GM21825 (cell line): ENCODE data around the gene SLC4A8.
"Not testable (repeated sequence)": the region's sequence is repeated elsewhere in the genome, so short reads cannot be mapped to it uniquely, and the experiment has no call there.

ENCODE experiments used
- ATAC-seq: cut with Tn5 transposase; IDR thresholded peaks from one replicate; pipeline ENCODE4 v1.9.1; 2021; ENCODE audit warnings: mild to moderate bottlenecking, moderate library complexity; ENCODE audit not compliant: unreplicated experiment

Gene SLC4A8

DNA sequence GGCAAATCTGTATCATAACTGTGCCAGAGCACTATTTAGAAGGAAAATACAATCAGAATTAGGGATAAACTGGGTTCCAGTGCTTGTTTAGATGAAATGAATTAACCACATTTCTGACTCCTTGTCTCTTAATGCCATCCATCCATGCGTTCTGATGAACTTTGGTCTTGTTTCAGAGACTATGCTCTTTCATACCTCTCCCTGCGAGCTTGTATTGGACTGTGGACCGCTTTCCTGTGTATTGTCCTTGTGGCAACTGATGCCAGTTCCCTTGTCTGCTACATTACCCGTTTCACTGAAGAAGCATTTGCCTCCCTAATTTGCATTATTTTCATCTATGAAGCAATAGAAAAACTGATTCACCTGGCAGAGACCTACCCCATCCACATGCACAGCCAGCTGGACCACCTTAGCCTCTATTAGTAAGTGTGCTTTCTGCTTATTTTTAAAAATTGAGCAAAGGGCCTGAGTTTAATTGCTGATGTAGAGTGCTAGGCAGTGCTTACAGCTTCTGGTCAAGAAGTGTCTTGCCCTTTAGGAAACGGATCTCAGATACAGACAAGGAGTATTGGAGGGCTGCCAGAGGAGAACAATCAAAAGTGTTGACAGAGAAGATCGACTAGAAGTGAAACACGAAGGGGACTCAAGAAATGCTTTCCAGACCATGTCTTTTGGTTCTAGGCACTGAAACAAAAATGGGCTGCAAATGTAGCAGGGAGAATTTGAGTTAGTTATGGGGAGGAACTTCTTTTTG, 46.7 kb downstream of the SLC4A8 start:
- no peak for ATAC-seq

DNA sequence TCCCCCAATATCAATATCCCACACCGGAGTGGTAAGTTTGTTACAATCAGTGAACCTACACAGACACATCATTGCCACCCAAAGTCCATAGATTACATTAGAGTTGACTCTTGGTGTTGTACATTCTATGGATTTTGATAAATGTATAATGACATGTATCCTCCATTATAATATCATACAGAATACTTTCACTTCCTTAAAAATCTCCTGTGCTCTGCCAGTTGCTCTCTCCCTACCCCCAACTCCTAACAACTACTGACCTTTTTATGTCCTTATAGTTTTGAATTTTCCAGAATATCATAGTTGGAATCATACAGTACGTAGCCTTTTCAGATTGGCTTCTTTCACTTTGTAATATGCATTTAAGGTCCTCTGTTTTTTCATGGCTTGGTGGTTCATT, 48.4 kb downstream of the SLC4A8 start:
- ATAC-seq, result no peak

DNA sequence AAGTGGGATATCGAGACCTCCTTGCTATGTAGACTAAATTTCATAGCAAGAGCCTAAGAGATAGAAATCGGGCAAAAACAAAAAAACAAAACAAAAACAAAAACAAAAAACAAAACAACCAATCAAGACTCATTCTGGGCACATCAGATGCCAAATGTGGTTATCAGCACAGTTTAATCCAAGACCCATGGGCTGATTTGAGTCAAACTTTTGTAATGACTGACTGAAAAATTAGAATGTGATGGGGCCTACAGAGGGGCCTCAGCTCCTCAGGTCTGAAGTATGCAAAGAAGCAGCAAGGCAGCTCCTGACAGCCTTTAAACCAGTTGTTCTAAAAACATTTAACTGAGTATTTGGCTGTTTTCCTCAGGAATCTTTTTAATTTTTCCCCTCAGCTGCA, 49.3 kb downstream of the SLC4A8 start:
- no peak for ATAC-seq

DNA sequence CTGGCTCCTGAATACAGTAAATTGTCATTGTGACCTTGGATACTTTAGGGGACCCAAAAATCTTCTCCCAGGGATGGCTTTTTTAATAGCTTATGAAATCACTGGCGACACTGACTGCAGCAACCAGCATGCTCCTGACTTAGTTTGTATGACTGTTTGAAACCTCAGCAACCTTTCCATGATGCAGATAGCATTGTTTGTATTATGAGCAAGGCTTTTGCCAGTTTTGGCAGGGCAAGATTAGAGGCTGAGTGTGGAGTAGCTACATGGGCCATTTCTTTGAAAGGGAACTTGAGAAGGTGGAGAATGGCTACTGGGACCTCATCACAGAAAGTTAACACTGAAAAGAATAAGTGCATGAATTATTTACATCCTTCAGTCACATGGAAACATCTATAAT, 50.9 kb downstream of the SLC4A8 start:
- no peak for ATAC-seq

DNA sequence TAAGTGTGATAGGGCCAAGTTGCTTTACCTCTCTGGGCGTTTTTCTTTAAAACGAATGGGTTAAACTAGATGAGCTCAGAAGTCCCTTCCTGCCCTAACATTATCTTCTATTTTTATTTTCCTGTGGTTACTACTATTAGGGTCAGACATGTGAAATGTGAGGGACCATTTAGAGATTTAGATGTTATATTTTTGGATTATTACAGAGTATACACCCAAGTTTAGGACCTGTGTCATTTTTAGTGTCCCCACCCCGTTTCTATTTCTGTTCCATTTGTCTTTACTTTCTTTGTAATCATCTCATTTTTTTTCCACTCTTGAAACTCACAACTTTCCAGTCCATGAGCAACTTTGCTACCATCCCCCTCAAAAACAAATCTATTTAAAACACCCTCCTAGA, 56.3 kb downstream of the SLC4A8 start:
- no peak for ATAC-seq

DNA sequence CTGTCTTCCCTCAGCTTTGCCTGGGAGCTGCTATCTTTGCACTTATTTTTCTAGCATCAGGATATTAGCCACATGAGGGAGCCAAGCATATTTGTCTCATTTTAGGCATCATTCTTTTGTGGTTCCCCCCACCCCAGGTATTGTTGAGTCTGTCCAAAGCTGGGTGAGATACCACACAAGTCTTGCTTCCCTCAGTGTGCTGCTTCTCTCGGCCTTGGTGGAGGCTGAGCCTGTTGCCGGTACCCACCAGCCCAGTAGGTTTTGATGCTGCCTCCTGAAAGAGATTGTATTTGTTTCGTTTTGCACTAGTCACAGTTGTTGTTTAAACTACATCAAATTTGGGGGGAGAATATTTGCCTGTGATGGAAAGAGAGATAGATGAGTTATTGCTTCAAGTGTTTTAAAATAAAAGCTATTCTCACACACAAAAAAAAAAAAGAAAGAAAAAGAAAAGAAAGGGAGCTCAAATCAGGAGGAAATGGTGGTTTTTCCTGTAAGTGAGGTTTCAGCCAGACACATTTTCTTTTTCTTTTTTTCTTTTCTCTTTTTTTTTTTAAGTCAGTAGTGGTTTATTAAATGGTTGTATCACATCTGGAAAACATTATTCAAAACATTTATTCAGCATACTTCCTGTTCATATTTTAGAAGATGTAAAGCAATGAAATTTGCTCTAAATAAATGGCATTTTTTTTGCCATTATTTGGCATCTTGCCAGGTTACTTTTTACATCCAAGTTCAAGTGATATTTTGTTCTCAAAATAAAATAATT, 58.5 kb downstream of the SLC4A8 start:
- no peak for ATAC-seq

DNA sequence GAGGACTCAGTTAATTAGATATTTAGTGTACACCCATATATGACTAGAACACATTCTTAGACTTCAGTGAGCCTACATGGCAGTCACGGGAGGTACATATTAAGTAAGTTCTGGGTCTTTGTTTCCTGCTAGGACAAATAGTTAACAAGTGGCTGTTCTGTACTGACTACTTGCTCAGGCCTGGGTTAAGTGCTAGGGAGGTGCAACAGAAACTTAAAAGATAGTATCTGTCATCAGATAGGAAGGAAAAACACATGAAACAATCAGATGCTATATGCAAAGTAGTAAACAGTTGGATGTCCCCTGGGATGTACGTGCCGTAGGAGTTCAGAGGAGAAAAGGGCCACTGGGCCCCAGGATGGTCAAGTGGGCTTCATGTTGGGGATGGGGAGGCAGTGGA, 59.5 kb downstream of the SLC4A8 start:
- no peak for ATAC-seq

DNA sequence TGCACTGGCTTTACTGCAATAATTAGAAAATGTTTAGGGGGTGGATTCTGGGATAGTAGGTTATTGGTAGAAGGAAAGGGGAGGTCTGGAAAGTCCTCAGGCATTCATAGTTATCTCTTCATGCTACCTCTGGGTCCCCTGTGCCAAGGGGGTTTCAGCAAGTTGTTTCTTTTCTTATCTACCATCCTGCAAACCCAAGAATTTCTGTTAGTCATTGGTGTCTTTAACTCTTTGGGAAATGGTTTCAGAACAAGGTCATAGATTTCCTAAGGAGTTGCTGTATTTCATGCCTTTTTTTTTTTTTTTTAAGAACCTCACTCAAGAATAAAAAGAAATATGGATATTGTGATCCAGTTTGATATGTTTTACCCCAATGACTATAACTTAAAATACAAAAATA, 63.6 kb downstream of the SLC4A8 start:
- ATAC-seq, result no peak

DNA sequence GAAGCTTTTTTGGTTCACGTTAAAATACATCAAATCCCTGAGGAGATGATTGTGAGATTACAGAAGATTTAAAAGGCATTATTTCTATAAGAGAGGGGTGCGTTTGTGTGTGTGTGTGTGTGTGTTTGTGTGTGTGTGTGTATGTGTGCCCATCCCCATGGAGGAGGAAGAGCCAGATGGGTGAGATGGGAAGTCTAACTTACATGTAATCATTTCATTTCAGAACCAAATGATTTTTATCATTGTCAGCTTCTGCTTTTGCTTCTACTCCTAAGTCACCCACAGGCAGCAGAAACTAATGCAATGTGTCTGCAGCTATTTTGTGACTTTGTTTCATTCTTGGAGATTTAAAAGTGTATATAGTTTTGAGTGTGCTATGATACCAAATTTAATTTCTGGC, 68.7 kb downstream of the SLC4A8 start:
- ATAC-seq, result no peak

DNA sequence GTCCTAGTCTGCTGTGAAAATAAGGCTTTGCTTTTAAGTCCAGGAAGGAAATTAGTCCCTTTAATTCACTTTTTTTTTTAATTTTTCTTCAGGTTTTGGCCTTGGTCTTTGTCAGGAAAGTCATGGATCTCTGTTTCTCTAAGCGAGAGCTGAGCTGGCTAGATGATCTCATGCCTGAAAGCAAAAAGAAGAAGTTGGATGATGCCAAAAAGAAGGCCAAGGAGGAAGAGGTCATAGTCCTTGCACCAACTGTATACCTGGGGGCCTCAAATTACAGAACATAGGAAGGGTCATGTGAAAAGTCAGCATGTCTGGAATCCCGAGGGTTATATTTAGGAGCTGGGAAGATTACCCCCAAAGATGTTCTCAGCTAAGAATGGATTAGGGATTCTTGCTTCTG, 72.3 kb downstream of the SLC4A8 start:
- ATAC-seq, result no peak

DNA sequence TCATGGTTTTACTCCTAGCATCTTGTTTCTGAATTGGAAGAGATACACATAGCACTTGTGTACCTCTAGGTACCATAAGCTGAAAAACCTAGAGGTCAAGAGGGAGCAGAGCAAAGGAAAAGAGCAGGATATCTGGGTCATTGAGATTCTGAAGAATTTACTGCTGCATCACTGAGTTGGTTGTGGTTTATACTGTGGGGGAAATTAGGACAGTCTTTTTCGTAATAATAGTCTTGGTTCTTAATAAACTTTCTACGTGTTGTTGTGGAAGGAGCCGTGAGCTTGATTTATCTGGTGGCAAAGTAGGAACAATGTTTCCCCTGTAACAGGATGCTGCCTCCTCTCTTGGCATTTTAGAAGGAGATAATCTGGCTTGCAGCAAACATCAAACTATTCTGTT, 80.2 kb downstream of the SLC4A8 start:
- ATAC-seq, result no peak

DNA sequence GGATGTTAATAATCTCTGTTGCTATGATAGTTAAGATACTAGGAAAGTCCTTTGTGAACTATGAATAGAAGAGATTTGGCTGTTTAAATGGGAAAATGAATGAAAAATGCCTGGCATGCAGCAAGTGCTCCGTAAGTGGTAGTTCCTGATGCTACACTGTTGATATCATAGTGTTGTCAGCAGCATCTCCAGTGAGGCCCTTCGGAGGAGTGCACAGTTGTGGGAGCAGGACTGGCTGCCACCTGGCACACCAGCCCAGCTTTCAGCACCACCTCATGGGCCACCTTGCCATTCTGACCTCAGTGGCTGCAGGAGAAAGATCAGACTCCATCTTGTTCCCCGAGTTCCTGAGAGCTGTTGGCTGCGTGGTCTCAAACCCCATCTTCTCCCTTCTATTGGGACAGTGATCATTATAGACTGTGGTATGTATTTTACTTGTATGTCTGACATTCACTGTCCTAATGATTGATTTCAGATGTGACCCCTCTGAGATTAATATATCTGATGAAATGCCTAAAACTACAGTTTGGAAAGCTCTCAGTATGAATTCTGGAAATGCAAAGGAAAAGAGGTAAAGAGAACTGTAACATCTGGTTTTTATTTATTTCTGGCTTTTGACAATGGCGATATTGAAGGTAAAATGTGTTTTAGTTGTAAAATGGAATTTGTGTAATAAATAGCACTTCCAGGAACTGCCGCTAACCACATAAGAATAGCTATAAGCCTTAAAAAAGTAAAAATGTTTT, 80.9 kb downstream of the SLC4A8 start:
- ATAC-seq, result no peak

DNA sequence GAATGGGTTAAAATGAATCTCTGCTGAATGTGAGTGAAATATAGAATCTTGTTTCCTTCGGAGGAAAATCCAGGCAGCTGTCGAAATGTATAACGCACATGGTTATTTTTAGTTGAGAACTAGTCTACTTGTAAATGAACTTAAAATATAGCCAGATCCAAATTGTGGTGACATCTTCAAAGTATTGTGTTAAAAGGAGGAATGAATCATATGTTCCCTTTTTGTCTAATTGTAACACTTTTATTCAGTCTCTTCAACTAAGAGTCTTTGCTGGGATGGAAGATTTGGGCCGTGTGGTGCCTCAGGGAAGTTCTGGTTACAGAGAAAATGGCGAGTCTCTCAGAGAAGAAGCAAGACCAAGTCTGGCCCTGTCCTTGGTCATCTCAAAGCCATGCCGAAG, 82.5 kb downstream of the SLC4A8 start:
- no peak for ATAC-seq

DNA sequence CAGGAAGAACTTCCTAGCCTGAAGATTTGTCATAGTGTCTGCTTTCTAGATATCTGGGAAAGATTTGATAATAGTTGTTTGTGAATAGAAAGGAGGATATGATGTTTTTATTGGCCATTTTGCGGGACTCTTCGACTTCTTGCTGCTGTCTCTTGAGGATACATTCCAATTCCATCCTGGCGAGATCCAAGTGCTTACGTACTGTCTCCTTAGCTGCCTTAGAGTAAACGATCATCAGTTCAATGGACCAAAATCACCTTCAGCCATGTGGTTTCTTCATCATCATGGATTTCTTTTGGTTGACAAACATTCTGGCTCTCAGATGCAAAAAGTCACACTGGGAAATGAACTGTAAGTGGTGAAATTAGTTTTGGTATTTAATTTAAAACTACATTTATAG, 83.7 kb downstream of the SLC4A8 start:
- ATAC-seq, result no peak

DNA sequence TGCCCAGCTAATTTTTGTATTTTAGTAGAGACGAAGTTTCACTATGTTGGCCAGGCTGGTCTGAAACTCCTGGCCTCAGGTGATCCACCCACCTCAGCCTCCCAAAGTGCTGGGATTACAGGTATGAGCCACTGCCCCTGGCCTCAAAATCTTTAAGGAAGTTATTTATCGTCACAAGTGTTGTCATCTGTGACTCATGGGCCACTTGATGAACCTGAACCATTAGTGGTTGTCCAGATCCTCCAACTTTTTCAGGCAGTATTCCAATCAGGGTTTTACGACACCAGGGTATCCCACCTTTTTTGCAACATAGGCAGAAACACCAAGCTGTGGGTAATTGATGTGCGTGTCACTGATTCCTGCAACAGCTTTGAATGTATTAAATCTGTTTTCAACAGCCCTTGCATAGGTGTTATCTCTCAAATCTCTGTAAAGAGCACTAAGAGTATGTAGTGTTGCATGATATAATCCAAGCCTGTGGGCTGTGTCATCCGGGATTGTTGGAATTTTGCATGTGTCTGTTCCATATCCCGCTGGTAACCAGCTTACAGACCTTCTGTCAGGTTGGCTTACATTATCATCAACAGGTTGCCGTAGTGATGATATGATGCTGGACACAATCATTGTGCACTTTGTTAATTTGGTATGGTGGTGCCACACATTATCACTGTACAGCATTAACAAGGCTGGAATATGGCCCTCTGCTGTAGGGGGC, 87.1 kb downstream of the SLC4A8 start:
- ATAC-seq, result no peak

DNA sequence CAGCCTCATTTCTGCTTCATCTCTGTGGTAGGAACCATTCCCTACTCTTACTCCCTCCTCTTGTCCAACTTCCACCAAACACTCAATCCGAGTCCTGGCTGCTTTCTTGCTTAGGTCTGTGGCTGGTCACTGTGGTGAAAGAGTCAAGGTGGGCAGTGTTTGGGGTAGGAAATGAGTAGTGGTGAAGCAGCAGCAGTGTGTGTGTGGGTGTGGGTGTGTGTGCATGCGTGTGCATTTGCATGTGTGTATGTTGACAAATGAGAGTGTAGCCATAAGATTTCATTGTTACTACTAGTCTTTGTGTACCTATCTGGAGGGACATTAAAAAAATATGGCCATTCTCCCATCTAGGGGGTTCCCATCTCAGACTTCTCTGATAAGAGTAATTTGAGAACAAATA, 87.8 kb downstream of the SLC4A8 start:
- ATAC-seq, result no peak

DNA sequence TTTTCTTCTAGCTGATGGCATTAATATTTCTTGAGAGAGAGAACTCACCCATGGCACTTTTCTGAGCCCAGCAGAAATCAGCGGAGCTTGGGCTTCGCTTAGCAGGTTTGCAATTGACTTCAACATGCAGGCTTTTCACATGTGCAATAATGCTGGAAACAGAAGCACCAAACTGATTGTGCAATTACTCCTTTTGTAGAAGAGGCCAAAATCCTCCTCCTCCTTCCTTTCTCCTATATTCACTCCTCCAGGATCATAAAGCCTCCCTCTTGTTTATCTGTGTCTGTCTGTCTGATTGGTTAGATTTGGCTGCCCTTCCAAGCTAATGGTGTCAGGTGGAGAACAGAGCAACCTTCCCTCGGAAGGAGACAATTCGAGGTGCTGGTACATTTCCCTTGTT, 90.4 kb downstream of the SLC4A8 start:
- not testable (repeated sequence) for ATAC-seq

DNA sequence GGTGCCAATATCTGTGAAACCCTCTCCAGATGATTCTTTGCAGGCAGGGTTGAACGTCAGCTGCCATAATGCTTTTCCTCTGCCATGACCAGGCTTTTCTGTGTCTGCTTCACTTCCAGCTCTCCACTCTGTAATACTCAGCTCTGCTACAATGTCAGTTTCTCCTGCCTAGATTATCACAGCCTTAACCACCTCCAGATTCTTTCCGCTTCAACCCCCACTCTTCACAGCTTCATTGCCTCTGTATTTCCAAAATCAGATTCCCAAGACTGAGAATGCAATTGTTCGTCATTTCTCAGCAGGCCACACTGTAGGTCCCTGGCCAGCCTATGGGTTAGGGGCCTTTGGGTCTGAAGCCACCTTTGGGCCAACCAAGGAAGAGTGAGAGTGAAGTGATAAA, 92.7 kb downstream of the SLC4A8 start:
- ATAC-seq, result no peak

DNA sequence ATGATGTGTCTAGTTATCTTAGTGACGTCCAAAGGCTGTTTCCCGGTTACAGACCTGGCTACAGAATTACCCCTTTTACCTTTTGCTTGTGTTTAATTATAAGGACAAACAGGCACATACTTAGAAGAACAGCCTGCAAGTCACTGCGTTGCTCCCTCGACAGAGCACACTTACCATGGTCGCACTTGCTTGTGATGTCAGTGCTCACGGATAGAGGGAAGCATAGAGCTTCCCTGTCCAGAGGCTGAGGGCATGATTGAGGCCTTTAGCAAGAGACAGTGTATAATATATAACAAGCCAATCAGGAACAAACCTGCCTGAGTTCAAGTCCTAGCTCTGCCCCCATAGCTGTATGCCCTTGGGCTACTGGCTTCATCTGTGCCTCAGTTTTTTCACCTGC, 93.2 kb downstream of the SLC4A8 start:
- ATAC-seq, result no peak

DNA sequence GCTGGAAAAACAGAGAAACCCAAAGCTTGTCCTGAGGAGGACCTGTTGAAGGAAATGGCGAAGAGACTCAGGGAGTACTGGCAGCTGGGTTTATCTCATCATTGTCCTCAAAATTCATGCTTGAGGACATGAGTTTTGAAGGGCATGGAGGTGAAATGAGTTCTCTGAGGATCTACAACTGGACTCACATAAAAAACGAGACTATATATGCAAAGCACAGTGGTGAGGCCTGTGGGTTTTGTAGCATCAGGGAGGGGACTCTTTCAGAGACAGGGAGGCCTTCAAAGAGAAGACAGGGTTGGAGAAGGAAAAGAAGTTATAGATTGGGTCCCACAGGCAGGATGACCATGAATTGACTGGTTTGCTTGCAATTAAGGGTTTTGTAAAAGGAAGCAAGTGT, 95.1 kb downstream of the SLC4A8 start:
- no peak for ATAC-seq

DNA sequence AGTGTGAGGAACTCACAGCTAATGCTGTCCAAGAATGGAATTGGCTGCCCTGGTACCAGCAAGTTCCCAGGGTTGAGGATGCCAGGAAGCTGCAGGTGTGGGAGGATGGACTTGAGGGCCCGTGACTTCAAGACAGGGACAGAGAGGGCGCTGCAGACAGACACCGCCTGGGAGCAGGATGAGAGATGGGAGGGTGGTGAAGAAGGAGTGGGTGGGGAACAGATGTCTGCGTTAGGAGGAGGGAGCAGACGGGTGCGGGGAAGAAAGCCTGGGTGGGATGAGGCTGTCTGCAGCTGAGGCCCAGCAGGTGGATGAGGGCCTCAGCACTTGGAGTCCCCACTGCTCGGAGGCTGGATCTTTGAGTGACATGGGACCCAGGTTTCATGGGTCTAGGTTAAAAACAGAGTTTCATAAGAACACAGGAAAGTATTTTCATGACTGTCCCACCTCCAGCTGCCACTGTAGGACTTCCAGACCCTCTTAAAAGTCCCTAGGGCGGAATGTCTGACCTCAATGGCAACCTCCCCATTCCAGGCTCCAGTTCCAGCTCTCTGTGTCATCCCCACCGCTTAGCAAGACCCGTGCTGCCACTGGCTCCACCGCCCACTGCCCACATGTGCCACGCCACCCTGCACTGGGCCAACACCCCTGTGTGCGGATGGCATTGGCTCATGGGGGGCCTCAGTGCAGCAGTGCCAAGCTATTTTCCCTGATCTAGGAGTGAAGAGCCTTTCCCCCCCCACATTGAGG, 96.1 kb downstream of the SLC4A8 start:
- no peak for ATAC-seq
